ENCODE data around the gene EFS.

EFS gene

GRCh38 chr14:23324455-23324846 is 40.5 kb downstream of the EFS start:
- no peak for FAIRE-seq

GRCh38 chr14:23323838-23324454 is 41.0 kb downstream of the EFS start:
- no peak for FAIRE-seq

- FAIRE-seq: no peak
These were observed 42.1 kb downstream of the EFS start for GRCh38 chr14:23322568-23323517.

- no peak for FAIRE-seq
These were observed 43.1 kb downstream of the EFS start for GRCh38 chr14:23321572-23322547.

DNA sequence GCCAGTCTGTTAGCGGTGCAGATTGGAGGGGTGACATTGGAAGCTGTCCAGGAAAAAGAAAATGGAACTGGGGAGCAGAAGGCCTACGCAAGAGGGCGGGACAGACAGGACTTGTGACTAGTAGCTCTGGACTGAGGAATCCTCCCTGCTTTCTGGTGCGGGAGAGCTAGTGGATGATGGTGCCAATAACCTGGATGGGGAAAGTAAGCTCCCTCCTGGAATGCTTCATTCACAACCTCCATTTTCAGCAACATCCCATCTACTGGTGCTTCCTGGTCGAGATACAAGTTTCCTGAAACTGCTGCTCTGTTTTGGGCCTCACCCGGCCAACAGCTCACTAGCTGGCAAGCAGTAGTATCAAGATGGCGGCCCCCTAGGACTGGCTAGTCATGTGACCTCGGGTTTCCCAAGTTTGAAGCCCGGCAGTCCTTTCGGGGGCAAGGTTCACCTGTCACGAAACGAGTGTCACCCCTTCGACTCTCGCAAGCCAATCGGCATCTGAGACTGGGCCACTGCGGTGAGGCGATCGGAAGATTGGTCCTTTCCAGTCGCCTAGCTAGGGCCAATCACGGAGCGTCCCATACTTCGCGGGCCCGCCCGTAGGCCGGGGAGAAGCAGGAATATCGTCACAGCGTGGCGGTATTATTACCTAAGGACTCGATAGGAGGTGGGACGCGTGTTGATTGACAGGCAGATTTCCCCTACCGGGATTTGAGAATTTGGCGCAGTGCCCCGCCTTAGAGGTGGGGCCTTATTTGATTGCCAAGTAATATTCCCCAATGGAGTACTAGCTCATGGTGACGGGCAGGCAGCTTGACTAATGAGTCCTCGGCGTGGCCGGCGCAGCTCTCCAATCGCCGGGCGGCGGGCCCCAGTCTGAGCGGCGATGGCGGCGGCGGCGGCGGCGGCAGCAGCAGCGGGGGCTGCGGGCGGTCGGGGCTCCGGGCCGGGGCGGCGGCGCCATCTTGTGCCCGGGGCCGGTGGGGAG is 44.1 kb downstream of the EFS start, which contains the start of gene PABPN1:
Gene PABPN1, plus strand, starts transcription at position 874 of the 988 bp plus-strand sequence. Its CDS starts 13 bp downstream, at position 887.
- FAIRE-seq: peak; percentile 99

DNA sequence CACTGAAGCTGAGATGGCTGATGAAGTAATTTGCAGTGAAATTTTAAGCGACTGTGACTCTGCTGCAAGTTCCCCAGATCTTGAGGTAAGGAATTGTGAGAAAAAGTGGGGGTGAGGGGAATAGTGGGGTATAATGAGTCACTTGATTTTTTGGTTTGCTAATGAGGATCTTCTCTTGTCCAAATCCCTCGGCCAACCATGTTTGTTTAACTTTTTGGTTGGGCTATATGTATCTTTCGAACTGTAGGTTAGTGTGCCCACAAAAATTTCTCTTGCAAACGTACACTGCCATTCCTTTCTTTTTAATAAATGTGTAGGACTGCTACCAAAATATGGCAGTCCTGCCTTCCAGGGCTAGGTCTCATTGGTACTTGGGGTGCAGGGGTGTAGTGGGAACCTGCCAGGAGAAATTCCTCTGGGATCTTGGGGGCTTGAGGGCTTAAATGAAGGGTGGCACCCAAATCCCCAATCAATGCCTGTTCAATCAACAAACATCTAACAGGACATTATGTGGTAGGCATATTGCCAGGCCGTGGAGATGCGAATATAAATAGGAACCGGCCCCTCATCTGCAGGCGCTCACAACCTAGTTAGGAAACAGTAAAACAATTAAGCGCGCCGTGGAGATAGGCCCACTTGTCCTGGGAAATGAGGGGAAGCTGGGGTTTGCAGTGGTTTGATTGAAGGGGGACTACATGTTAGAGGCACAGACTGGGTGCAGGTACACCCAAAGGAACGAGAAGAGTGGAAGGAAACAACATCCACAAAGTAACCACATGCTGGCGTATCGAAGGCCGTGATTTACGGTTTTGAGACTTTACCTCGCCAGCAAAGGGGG is 45.0 kb downstream of the EFS start:
- FAIRE-seq: no peak

DNA sequence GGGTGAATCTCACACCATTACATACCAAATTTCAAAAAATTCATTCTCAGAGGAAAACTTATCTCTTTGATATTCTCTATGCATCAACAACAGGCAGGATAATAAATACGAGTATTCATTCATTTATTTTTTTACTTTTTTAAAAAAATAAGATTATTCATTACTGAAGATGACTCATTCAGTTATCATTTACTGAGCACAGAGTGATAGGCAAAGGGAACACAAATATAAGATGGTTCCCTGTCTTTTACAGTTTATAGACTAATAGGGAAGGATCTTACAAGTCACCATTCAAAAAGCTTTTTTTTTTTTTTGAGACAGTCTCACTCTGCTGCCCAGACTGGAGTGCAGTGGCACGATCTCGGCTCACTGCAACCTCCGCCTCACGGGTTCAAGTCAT is 48.7 kb downstream of the EFS start:
- no peak for FAIRE-seq

DNA sequence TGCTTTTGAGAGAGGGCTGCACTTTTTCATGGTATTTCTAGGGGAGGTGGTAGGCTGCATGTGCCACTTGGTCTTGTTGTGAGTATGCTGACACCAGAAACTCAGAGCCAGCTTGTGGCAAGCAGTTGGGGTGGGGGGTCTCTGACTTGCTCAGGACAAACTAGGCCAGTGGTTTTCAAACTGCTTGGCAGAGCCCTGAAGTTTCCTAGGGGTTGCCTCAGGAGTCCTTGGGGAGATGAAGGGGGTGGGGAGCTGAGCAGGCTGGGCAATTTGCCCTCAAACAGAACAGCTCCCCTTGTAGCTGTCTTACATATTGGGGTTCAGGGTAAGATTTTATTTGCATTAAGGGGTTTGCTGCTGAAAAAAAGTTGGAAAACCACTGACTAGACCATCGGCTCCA is 54.4 kb downstream of the EFS start:
- no peak for FAIRE-seq

DNA sequence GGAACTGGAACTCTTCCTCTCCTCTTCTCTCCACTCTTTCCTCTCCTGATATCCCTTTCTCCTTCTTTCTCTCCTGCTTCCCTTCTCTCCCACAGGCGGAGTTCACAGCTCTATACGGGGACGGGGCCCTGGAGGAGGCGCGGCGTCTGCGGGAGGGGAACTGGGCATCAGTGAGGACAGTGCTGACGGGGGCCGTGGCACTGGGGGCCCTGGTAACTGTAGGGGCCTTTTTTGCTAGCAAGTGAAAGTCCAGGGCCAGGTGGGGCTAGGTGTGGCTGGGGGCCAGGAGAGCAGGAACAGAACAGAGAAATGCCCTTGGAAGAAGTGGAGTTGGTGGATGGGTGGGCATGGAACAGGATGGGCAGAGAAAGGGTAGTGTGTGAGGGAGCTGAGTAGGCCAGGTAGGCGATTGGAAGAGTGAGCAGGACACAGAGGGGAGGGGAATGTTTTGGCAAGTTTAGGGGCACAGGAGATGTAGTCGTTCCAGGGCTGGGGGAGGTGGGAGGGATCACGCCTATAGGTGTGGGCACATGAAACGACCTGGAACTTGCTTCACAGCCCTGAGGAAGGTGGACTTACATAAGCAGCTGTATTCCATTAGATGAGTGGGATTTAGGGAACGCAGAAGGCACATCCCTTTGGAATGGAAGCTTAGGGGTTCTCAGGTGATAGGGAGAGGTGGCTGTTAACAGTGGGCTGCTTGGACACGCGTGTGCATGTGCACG is 56.1 kb downstream of the EFS start:
- no peak for FAIRE-seq

GRCh38 chr14:23307687-23308644 is 57.0 kb downstream of the EFS start:
- no peak for FAIRE-seq

- no peak for FAIRE-seq
These were observed 57.8 kb downstream of the EFS start for GRCh38 chr14:23307146-23307530.

DNA sequence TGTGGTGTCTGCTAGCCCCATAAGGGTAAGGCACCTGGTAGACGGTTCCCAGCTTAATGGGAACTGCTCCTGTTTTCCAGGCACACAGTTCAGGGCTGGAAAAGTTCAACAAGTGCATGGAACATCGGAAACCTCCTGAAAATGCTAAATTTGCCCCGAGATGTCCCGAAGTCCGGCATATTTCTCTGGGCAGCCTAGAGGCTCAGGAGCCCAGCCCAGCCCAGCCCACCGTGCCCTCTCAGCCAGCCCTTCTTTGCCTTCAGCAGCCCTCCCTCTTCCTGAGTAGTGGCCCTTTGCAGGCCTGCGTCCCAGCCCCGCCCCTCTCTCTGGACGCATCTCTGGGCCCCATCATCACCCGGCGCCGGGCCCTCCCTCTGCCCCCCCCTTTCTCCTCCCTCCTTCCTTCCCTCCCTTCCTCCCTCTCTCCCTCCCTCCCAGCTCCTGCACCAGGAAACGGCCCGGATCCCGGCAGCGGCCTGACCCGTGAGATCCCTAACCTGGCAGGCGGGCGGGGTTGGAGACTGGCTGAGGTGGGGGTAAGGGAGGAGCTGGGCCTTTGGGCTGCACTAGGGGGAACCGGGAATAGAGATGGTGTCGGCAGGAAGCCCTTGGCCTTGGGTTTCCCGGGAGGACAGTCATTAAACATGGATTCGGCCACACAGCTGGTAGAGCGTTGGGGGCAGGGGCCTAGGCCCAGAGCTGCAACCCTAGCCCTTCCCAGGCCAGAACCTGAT is 58.4 kb downstream of the EFS start, which contains the start of gene BCL2L2:
Gene BCL2L2, plus strand, starts transcription at position 422 of the 734 bp plus-strand sequence. CDS start 935 bp downstream, outside the sequence.
- FAIRE-seq: peak; percentile 66
